GDM1 (cell line): ENCODE results near the gene SLC16A11.
"Not testable (repeated sequence)": the region's sequence is repeated elsewhere in the genome, so short reads cannot be mapped to it uniquely, and the experiment has no call there.

Experiments used
- DNase-seq: peaks from one replicate; lab custom pipeline; 2025; lab: John Stamatoyannopoulos, UW

SLC16A11 gene

GRCh38 chr17:7058831-7059447, 15.0 kb upstream of the SLC16A11 start:
- no peak for DNase-seq

GRCh38 chr17:7056386-7056785, 12.5 kb upstream of the SLC16A11 start:
- DNase-seq, result no peak

GRCh38 chr17:7050583-7050982, 6.7 kb upstream of the SLC16A11 start:
- DNase-seq, result not testable (repeated sequence)

GRCh38 chr17:7048968-7049367, 5.1 kb upstream of the SLC16A11 start:
- DNase-seq, result no peak

GRCh38 chr17:7047566-7047965, 3.7 kb upstream of the SLC16A11 start:
- DNase-seq, result no peak

- DNase-seq, result not testable (repeated sequence)
Observed at GRCh38 chr17:7046725-7047397, 3.0 kb upstream of the SLC16A11 start.

GRCh38 chr17:7046127-7046724, 2.3 kb upstream of the SLC16A11 start:
- no peak for DNase-seq

- DNase-seq, result peak; percentile 50
Observed at GRCh38 chr17:7045492-7046126, 1.7 kb upstream of the SLC16A11 start.

GRCh38 chr17:7043182-7043496, 753 bp downstream of the SLC16A11 start:
- DNase-seq, result no peak

- no peak for DNase-seq
Observed at GRCh38 chr17:7042501-7043181, 1.3 kb downstream of the SLC16A11 start.

GRCh38 chr17:7041607-7042500, 2.0 kb downstream of the SLC16A11 start:
- DNase-seq, result no peak

- DNase-seq, result no peak
Observed at GRCh38 chr17:7039832-7040231, 4.1 kb downstream of the SLC16A11 start.

- no peak for DNase-seq
Observed at GRCh38 chr17:7038025-7038862, 5.6 kb downstream of the SLC16A11 start.

- peak; percentile 97 for DNase-seq
Observed at GRCh38 chr17:7035591-7036368, 8.1 kb downstream of the SLC16A11 start, which contains the start of gene SLC16A13. SLC16A13 (plus strand) TSS chr17:7036015; CDS start chr17:7036383, 368 bp downstream.

- DNase-seq, result peak; percentile 77
Observed at GRCh38 chr17:7034955-7035590, 8.8 kb downstream of the SLC16A11 start.

- DNase-seq, result peak; percentile 69
Observed at GRCh38 chr17:7029659-7030058, 14.2 kb downstream of the SLC16A11 start.

GRCh38 chr17:7029096-7029495, 14.8 kb downstream of the SLC16A11 start:
- DNase-seq, result no peak

- DNase-seq, result no peak
Observed at GRCh38 chr17:7027335-7027734, 16.6 kb downstream of the SLC16A11 start.

- DNase-seq, result no peak
Observed at GRCh38 chr17:7026471-7027115, 17.3 kb downstream of the SLC16A11 start.
